Activated CD8-positive, alpha-beta memory T cell treated with anti-CD3 and anti-CD28 coated beads for 36 hours (primary cell): ENCODE data around the gene GNB1L. TPM values are rescaled to one million over a fixed set of nuclear protein-coding genes. Genes with fewer than 3 reads are reported as not detected.

Experiments
- CTCF ChIA-PET: fragments of 350-600 bp; sonication (Branson Sonifier 250); formaldehyde crosslinking; loops from one replicate; lab custom pipeline; 2021; ENCODE audit warnings: antibody characterized with exemption; lab: Charles Lee
- POLR2A ChIA-PET: fragments of 350-600 bp; sonication (Branson Sonifier 250); formaldehyde crosslinking; loops from one replicate; lab custom pipeline; 2021; ENCODE audit warnings: antibody characterized with exemption; lab: Charles Lee
- total RNA-seq, 2 experiments: library from RNA; stranded (reverse); gene quantifications; one replicate each; pipeline ENCODE4 v1.2.3, GENCODE V29; 2021

GNB1L gene
- total RNA-seq, 2 experiments from 2014 or later: 17.1 to 17.3 TPM

DNA sequence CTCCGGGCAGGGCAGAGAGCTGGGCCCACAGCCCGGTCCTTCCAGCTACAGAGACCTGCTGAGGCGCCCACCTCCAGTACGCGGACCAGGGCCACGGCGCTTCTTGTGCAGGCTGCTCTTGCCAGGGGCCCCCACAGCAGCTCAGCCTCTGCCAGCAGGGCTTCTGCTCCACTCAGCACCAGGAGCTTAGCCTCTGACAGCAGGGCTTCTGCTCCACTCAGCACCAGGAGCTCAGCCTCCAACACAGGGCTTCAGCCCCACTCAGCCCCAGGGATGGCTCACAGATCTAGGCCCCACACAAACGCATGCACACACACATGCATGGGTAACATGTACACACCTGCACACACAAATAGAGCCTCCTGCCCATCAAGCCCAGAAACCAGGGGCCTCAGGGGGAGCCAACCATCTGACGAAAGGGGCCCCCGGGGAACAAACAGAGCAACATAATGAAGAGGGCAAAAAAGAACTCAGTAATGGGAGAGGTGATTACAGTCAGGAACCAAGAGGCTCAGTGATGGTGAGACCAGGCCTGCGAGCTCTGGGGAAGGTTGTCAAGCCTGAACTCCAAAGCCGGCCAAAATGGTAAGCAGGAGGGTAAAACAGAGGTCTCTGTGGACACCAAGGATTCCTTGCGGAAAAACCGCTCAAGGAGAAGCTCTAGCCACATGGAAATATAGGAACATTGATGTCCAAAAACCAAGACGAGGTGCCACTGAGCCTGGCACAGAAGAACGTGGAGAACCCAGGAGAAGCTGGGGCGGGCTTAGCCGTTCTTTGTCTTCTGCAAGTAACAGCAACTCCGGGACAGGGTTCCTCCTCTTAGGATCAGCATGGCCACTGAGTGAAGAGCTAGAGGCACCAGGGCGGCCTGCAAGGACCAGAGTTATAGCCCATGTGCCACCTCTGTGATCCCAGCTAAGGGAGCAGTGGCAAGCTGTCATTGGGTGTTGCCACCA, 46.5 kb downstream of the GNB1L start:
- ChIA-PET CTCF (interaction anchor here (0.7 kb wide), 1 partner anchor 162 kb away, joined by 3 read pairs; no protein-coding TSS in a partner anchor), POLR2A (no interaction called here)

DNA sequence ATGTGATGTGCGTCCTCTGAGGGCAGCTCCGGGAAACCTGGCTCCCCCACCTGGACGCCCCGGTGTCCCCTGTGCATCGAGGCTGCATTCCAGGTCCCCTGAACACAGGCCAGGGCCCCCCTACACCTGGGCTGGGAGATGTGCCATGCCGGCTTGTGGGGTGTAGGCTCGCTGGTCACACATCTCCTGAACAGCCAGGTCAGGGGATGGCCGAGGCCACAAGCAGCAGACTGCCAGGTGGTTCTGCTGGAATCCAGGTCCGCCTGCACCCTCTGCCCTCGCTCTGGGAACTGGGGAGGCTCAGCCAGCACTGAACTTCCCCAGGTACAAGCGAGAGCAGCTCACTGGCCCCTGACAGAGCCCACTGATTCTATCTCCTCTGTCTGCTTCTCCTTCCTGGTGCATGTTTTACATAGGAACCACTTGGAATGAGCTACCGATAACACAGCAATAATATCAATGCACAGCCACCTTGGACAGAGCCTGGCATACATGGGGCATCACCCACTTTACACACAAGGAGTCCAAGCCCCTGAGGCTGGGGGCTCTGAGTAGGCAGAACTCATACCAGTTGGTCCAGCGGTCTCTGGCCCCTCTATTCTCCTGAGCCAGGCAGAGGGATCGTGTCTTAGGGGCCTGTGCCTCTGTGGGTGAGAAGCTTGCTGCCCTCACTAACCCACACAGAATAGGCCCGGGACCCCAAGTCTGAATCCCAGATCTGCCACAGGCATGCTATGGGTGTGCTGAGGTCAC, 47.3 kb downstream of the GNB1L start:
- POLR2A ChIA-PET: no interaction called here
- CTCF ChIA-PET: no interaction called here

DNA sequence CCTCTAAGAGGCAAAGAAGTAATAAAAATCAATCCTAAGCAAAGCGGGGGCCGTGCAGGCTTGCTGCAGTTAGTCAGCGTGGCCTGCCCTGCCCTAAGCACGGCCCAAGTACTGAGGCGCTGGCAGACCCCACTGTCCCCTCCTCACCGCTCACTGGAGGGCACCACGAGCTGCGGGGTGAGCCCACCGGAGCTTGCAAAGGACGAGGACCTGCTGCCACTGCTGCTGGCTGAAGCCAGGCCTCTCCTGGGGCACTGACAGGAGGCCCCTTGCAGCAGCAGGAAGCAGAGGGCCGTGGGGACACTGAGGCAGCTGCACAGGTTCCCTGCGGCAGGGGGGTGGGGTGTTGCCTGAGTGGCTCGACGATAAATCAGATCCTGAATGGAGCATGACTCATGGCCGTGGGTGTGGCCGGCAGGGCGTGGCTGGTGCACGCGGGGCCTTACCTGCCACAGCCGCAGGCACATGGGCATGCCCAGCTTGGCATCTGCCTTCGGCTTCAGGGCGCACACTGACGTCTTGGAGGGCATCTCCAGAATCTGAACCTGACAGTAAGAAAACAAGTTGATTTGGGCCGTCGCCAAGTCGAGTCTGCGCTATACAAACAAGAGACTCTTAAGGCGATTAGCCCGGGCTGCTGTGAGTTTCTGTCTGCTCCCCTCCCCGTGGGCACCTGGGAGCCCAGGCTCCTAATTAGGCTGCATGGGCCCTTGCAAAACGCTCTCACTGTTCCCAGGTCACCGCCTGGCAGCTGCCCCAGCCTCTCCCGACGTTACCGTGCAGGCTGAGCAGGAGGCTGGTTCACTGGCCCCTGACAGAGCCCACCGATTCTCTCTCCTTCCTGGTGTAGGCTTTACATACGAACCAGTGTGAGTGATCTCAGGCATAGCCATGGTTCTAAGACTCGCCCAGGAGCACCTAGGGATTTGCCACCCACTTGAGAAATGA, 48.2 kb downstream of the GNB1L start:
- ChIA-PET POLR2A (no interaction called here), CTCF (no interaction called here)

DNA sequence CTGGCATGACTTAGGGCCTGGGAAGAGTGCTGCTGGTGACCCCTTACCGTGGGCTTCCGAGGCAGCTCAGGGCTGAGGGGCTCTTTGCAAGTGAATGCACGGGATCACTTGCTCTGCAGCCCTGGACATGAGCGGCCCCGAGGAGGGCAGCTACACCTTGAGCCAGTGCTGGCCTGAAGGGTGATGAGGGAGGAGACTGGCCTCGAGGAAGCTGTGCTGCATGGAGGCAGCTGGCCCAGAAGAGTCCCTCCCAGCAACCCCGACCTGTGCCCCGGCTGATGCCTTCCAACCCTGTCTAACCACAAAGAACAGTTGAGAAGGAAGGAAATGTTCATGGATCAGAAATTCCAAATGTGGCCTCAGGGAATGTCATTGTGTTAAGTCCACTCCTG, 48.9 kb downstream of the GNB1L start:
- POLR2A ChIA-PET: no interaction called here

GRCh38 chr22:19803736-19804267, 50.9 kb downstream of the GNB1L start:
- POLR2A ChIA-PET: no interaction called here
- CTCF ChIA-PET: no interaction called here

More for the DNA sequence above, 48.9 kb downstream of the GNB1L start:
- CTCF ChIA-PET: no interaction called here

GRCh38 chr22:19802894-19803735, 51.6 kb downstream of the GNB1L start:
- CTCF ChIA-PET: no interaction called here
- POLR2A ChIA-PET: no interaction called here

DNA sequence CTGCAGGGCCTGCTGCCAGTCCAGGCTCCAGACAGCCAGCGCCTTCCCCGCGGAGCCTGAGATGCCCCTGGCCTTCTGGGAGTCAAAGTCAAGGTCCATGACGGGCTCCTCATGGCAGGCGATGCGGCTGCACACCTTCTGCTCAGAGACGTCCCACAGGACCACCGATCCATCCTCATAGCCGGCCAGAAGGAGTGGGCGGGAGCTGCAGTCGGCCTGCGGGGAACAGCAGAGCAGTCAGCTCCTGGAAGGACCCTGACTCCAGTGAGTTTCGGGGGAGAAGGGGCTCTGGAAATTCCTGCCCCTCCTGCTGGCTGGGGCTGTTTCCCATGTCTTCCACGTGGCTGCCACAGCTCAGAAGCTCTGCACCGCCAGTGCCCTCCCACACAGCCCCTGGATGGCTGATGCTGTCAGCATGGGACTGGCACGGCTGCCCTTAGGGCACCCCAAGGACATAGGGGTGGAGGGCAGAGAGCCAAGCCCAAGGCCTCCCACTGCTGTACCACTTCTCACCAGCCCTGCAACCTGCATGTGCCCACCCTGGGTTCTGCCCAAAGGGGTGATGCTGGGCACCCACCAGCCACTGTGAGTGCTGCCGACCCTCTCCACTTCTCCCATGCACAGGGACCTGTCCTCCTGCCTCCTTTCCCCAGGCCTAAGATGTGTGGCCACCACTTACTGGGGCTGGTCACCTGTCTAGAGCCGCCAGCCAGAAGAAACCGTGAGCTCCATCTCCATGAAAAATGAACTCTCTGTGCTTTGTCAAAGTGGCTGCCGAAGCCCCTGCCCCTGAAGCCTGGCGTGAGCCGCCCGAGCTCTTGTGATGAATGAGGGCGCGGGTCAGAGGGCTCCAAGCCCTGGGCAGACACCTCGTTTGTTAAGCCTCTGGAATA, 52.4 kb downstream of the GNB1L start:
- ChIA-PET CTCF (no interaction called here), POLR2A (no interaction called here)

DNA sequence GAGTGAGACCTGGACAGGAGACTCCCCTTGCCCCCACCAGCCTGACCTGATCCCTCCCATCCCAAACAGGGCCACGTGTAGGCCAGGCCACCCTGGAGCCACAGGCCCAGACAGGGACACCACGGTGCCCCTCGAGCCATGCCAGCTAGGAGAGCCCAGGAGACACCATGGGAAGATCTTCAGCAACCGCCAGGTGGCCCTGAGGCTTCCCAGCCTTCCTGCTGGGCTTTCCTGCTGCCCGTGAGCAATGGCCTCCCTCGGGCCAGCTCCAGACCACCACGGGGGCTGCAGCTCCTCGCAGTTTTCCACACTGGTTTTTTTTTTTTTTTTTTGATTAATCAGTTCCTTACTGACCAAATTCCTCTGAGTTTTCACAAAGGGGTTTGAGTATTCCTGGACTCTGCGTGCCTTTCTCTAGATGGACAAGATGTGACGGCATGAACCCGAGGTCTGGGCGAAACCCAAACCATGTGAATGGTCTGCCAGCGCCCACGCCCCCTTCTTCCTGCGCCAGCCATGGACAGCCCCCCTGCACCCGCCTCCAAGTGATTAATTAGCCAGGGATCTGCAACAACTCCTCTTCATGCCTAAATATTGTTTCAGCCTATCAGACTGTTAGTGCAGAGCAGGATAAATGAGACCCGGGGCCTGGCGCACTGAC, 53.2 kb downstream of the GNB1L start:
- ChIA-PET POLR2A (no interaction called here), CTCF (no interaction called here)

DNA sequence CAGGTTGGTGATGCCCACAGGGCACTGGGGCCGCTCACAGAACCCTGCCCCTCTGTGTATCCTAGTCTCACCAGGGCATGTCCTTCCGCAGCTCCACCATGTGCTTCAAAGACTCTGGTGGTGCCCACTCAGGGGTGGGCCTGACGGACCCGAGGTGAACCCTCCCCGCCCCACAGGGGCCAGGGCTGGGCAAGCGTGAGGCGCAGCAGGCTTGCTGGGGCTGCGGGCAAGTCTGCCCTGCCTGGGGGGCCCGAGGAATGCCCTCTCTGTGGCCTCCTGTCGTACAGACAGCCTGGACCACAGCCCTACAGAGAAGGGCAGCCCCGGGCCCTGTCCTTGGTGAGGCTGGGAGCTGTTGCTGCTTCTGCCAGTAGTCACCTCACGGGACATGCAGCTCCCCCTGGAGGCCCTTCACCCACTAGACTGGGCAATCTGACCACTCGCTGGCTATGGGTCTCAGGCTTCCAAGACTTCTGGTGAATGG, 53.9 kb downstream of the GNB1L start:
- POLR2A ChIA-PET: no interaction called here
- CTCF ChIA-PET: no interaction called here

- POLR2A ChIA-PET: no interaction called here
- CTCF ChIA-PET: no interaction called here
Observed at GRCh38 chr22:19800306-19800705, 54.4 kb downstream of the GNB1L start.

DNA sequence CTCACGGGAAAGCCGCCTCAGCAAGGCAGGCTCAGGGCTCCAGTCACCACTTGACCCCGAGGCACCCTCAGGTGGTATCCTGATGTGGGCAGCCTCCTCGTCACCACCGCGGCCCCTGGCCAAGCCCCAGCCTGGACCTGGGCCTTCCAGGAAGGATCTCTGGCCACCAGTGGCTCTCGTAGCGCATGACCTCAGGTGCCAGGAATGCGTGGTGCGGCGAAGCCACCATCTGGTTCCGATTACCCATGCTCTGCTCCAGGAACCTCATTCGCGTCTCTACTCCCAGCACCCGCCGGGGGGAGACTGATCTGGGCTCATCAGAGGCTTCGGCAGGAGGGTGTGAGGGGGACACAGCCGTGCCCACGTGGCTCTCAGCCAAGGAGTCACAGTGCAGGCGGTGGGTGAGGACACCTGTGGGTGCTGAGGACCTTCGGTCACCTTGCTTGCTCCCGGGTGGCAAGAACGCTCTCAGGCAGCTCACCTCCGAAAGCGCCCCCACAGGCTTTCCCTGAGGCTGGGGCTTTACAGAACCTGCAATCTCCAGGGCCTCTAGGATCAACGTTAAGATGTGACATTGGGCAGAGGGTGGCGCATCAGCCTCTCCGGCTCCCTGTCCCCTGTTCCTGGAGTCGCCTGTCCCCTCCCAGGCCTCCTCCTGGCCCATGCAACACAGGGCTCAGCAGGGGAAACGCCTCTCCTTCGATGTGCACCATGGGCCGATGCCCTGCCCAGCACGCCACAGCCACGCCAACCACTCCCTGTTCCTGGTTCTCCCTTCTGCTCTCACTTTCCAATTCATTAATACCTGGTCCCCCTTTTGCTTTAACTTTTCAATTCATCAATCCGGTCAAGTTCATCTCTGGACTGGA, 55.1 kb downstream of the GNB1L start:
- ChIA-PET CTCF (interaction anchor here (1.7 kb wide), 1 partner anchor 69 kb away, joined by 4 read pairs; no protein-coding TSS in a partner anchor), POLR2A (no interaction called here)

DNA sequence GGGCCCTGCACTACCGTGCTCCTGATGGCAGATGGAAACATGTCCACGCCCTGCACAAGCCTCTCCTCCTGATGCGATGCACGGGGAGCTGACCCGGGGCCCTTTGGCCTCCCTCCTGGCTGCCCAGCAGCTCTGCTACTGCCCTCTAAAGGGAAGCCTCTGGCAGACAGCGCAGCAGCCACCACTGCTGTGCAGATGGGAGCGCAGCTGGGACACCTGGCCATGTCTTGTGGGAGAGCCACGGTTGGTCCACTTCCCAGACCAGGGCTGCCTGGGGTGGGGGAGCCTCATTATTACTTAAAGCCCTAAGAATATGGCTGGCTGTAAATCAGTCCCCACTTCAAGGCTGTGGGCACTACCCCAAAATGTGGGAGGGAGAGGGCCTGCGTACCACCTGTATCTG, 55.8 kb downstream of the GNB1L start:
- CTCF ChIA-PET: interaction anchor here (1.7 kb wide), 1 partner anchor 68 kb away, joined by 4 read pairs; no protein-coding TSS in a partner anchor
- POLR2A ChIA-PET: no interaction called here

- CTCF ChIA-PET: interaction anchor here (1.7 kb wide), 1 partner anchor 68 kb away, joined by 4 read pairs; no protein-coding TSS in a partner anchor
- POLR2A ChIA-PET: no interaction called here
Observed at GRCh38 chr22:19798003-19798665, 56.5 kb downstream of the GNB1L start.

GRCh38 chr22:19797086-19798002, 57.3 kb downstream of the GNB1L start:
- CTCF ChIA-PET: no interaction called here
- POLR2A ChIA-PET: no interaction called here
